Colon (tissue), 2 donors: ENCODE measurements around the gene R3HDM2.

Experiments
- FAIRE-seq: peaks from 2 replicates; lab custom pipeline; 2012; peaks lifted over from hg19 to GRCh38; lab: Jason Lieb, UNC
- donor health status: control.
- donor health status: control.

R3HDM2 gene

DNA sequence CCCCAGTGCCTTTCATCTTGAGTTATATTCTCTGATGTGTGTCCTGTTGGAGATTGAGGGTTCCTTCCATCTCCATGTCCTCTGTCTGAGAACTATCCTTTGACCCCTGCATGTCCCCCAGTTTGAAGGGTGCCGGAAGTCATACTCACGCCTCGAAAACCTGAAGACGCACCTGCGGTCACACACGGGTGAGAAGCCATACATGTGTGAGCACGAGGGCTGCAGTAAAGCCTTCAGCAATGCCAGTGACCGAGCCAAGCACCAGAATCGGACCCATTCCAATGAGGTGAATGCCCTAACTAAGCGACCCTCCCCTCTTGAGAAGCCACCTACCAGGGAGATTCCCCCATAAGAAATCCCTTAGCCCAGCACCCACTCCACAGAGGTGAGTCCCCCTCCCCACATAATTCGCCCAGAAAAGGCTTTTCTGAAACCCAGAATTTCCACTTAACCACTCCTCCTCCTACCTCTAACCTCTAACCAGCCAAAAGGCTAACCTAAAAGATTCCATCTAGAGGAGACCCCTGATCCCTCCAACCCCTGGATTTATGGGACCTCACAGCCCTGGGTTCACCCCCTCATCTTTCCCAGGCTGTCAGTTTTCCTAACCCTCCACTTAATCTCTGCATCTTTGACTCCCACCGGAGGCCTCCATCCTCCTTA lies 36.5 kb upstream of the R3HDM2 start:
- no peak for FAIRE-seq

DNA sequence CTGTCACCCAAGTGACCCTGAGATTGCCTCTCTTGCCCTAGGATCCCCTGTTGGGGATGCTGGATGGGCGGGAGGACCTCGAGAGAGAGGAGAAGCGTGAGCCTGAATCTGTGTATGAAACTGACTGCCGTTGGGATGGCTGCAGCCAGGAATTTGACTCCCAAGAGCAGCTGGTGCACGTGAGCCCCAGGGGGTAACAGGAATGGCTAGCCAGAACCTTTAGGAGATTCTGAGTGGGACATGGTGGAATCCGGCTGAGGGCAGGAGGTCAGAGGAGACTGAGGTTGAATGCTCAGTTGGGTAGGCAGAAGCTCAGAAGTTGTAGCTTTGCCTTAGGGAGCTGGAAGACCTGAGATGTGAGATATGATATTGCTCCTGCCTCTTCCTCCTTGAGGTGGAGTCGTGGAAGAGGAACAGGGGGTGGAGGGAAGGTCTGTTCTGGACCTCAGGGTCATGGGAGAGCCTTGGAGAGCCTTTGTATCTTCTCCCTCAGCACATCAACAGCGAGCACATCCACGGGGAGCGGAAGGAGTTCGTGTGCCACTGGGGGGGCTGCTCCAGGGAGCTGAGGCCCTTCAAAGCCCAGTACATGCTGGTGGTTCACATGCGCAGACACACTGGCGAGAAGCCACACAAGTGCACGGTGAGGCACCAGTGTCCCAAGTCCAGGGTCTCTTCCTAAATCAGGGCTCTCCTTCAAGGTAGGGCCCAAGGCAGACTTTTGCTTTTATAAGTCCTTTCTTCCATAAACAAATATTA lies 35.1 kb upstream of the R3HDM2 start:
- no peak for FAIRE-seq

DNA sequence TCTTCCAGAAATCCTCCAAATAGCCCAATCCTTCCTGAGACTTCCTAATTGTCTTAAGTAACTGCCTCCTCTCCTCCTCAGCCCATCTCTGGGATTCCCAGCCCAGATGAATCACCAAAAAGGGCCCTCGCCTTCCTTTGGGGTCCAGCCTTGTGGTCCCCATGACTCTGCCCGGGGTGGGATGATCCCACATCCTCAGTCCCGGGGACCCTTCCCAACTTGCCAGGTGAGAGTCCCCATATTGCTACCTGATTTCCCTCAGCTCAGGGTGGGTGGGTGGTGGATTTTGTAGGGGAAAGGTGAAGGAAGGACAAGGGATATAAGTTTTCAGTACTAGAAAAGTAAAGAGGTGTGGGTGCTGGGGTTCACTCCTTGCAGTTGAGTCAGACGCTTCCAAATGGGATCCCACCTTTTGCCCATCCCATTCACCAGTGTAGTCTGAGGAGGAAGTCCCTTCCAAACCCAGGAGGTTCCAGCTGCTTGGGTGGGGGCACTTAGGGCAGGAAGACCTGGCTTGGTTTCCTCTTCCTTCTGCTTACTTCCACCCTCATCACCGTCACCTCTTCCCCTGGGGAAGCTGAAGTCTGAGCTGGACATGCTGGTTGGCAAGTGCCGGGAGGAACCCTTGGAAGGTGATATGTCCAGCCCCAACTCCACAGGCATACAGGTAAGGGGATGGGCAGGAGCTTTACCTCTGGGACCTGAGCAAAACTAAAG lies 34.3 kb upstream of the R3HDM2 start:
- no peak for FAIRE-seq

DNA sequence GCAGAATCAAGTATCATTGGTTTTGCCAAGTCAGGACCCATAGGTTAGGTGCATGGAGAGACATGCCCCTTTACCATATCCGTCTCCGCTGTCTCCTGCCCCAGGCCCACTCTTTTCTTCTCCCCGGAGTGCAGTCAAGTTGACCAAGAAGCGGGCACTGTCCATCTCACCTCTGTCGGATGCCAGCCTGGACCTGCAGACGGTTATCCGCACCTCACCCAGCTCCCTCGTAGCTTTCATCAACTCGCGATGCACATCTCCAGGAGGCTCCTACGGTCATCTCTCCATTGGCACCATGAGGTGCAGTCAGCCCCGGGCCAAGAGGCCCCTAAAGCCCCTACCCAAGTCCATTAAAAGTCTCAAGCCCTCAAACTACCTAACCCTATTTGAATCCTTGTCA lies 33.7 kb upstream of the R3HDM2 start:
- FAIRE-seq = no peak

DNA sequence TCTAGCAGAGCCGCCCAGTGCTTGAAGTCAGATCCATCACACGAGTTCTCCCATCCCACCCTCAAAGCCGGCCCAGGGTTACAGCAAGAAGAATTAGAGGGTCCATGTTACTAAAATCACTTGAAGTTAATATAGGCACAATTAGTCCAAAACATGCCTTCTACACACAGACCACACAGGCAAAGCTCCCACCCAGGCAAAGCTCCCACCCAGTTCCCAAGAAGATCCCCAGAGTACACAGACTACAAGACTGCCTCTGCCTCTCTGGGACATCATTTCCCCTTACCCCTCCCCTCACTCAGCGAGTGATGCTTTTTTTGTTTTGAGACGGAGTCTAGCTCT lies 32.0 kb upstream of the R3HDM2 start:
- FAIRE-seq = no peak

DNA sequence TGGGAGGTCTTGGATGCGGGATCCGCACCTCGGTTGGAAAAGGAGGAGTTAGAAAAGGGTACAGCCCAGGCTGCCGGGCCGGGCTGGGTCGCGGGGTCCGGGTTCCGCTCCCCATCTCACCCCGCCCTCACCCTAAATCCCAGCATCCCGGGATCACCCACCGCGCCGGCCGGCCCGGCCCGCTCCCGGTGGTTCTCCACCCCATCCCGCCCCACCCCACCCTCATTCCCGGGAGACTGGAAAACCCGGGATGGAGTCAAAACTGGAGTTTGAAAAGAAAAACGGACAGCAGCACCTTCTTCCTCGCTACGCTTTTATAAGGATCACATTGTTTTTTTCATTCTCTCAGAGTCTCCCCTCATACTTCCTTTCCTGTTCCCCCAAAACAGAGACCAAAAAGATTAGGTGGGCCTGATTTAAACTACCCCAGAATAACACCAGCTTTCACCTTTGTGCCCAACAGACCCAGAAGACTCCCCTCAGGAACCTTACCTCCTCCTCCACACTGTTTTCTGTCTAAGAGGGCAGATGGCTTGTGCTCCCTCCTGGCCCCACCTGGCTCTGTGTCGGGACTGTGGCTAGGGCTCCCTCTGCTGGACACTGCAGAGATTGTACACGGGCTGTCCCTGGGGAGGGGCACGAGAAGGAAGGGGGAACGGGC lies 31.5 kb upstream of the R3HDM2 start:
- no peak for FAIRE-seq

DNA sequence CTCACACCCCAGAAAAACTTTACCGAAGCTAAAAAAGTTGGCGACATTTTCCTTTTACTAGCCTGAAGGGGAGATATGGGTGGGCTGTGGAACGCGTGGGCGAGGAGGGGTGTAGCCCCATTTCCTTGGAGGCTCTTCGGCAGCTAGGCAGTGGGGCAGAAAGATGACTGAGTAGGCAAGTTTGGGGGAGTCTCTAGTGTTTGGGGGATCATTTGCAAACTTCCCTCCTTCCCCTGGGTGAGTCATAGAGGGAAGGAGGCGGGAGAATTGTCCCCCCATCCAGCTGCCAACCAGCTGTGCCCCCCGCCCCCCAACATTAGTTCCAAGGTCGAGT lies 31.0 kb upstream of the R3HDM2 start:
- no peak for FAIRE-seq

DNA sequence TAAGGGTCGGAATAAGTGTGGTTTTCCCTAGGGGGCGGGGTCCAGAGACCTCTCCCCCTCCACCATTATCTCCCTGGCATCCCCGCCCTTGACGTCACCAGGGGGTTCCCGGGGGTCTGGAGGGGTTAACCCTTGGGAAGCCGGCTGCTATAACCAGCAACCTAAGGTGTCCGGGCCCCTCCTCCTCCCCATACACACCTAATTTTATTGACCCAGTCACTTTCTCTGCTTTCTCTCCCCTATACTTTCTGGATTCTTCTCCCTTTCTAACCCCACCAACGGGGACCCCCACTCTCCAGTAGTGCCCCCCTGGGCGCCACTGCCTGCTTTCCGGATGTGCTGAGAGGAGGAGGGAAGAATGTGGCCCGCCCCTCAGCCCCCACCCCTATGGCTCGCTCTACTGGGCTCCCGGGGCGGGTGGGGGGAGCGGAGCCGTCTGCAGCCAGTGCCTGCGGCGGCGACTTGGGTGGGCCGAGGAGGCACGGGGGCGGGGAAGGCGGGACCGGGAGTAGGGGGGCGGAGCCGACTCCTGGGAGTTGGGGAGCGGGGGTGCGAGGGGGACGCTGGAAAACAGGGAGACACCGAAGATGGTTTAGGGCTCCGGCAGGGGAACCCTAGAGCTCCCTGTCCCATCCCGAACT lies 30.6 kb upstream of the R3HDM2 start:
- FAIRE-seq = no peak

DNA sequence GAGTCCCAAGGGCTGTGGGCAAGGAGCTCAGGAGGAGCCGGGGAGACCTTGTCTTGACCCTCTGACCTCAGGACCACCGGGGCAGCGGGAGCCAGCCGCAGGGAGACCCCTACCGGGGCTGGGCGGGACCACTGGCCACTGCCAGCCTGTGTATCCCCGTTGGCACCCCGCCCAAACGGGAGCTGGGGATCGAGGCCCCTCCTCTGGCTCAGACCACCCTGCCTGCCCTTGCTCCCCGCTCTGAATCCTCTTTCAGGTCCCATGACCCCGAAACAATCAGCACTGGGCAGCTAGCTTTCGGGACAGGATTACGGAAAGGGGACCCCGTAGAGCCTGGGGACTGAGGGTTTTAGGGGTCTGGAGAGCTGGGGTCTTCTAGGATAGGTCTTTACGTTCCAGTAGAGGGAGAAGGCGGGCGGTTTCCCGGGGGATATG lies 30.0 kb upstream of the R3HDM2 start:
- FAIRE-seq = no peak

DNA sequence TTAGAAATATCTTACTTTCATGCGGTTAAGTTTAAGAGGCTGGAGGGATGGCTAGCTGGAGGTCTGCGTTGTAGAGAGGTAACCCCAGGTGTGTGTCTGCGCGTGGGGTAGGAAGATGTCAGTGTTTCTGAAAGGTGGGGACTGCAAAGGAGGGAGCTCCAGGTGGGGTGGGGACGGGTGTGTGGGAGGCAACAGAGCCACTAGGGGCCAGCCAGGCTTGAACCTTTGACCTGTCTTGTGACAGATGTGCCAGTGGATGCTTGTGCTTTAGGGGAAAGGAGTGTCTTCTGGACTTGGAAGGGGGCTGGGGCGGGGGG lies 29.6 kb upstream of the R3HDM2 start:
- FAIRE-seq = no peak

DNA sequence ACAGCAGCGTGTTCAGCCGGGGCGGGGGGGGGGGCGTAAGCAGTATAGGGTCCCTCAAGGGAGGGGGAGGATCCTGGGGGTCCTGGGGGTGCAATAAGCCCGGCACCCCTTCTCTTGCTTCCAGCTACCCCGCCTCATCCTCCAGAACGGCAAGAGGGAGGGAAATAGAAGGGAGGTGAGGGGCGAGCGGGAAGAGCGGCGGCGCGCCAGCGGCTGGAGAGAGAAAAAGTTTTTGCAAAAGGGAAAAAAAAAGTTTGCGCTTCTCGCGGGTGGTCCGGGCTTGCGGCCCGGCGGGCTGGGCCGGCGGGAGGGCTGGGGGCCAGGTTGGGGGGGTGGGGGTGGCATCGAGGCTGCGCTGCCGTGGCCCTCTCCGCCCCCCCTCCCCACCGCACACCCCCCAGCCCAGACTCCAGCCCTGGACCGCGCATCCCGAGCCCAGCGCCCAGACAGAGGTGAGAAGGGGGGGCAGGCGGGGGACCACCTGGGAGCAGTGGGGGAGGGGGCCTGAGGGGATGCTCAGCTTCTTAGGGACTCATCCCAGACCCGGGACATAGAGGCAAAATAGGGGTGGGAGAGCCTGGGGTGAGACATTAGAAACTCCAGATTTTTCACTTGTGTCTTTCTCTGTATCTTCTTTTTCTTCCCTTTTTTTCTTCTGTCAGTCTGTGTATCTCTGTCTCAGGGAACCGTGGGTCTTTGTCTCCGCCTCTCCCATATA lies 29.1 kb upstream of the R3HDM2 start, which contains the start of gene GLI1:
TSS of gene GLI1 (plus strand) at position 36 of the 718 bp plus-strand sequence. CDS start 3,907 bp downstream, outside the sequence.
- no peak for FAIRE-seq

DNA sequence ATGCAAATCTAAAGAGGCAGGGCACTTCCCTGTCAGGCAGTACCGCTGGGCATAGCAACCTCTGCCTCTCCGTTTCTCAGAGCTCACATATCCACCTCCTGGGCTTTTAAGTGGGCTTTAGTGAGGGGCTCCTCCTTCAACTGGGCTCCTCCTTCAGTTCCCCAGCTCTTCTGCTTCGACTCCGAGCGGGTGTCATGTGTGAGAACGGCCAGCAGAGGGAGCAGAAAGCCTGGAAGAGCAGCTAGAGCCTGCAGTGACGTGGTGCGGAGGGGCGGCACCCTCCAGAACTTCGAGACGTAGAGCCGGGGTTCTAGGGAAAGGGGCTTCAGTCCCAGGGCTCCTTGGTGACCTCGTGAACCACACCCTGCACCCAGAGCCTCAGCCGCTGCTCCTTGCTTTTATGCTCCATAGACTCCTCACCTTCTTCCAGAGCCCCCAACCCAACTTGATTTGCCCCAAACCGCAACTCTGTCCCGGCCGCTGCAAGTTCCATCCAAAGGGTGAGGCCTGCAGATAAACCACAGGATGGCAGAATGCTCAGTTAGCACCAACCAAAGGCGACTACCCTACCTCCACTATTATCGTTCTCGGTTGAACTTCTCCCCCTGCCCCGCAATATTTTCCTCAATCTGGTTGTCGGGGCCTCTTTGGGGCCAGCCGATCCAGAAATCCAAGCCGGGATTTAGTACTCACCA lies 28.4 kb upstream of the R3HDM2 start:
- FAIRE-seq = no peak

DNA sequence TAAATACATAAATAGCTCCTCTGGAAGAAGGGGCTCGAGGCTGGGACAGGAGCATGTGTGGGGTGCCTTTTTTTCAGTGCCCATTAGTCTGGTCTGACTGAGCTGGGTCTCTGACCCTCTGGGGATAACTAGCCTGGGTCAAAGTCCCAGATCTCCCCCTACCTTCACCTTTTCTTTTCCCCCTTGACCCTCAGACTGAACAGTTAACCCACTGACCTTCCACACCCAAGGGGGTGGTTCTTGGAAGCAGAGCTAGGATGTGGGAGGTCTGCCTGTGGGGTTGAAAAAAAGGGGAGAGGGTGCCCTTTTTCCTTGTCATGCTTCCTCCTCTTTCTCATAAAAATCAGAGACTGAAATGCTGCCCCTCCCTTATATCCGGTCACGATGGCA lies 27.8 kb upstream of the R3HDM2 start:
- FAIRE-seq = no peak

DNA sequence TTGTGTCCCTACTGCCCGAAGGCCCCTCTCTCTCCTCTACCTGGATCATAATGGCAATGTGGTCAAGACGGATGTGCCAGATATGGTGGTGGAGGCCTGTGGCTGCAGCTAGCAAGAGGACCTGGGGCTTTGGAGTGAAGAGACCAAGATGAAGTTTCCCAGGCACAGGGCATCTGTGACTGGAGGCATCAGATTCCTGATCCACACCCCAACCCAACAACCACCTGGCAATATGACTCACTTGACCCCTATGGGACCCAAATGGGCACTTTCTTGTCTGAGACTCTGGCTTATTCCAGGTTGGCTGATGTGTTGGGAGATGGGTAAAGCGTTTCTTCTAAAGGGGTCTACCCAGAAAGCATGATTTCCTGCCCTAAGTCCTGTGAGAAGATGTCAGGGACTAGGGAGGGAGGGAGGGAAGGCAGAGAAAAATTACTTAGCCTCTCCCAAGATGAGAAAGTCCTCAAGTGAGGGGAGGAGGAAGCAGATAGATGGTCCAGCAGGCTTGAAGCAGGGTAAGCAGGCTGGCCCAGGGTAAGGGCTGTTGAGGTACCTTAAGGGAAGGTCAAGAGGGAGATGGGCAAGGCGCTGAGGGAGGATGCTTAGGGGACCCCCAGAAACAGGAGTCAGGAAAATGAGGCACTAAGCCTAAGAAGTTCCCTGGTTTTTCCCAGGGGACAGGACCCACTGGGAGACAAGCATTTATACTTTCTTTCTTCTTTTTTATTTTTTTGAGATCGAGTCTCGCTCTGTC lies 26.1 kb upstream of the R3HDM2 start:
- no peak for FAIRE-seq

DNA sequence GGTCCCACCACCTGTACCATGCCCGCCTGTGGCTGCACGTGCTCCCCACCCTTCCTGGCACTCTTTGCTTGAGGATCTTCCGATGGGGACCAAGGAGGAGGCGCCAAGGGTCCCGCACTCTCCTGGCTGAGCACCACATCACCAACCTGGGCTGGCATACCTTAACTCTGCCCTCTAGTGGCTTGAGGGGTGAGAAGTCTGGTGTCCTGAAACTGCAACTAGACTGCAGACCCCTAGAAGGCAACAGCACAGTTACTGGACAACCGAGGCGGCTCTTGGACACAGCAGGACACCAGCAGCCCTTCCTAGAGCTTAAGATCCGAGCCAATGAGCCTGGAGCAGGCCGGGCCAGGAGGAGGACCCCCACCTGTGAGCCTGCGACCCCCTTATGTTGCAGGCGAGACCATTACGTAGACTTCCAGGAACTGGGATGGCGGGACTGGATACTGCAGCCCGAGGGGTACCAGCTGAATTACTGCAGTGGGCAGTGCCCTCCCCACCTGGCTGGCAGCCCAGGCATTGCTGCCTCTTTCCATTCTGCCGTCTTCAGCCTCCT lies 25.4 kb upstream of the R3HDM2 start:
- FAIRE-seq = no peak

DNA sequence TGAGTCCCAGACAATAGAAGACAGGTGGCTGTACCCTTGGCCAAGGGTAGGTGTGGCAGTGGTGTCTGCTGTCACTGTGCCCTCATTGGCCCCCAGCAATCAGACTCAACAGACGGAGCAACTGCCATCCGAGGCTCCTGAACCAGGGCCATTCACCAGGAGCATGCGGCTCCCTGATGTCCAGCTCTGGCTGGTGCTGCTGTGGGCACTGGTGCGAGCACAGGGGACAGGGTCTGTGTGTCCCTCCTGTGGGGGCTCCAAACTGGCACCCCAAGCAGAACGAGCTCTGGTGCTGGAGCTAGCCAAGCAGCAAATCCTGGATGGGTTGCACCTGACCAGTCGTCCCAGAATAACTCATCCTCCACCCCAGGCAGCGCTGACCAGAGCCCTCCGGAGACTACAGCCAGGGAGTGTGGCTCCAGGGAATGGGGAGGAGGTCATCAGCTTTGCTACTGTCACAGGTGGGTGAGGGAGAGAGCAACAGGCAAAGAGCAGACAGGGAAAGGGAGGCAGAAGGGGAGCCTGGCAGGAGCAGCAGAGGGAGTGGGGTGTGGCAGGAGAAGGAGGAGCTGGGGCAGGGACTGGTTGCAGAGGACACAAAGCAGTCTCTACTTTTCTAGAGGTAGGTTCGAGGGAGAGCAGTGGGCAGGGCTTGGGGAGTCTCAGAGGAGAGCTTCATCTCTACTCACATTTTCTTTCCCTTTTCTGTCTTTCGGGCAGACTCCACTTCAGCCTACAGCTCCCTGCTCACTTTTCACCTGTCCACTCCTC lies 24.7 kb upstream of the R3HDM2 start:
- no peak for FAIRE-seq

DNA sequence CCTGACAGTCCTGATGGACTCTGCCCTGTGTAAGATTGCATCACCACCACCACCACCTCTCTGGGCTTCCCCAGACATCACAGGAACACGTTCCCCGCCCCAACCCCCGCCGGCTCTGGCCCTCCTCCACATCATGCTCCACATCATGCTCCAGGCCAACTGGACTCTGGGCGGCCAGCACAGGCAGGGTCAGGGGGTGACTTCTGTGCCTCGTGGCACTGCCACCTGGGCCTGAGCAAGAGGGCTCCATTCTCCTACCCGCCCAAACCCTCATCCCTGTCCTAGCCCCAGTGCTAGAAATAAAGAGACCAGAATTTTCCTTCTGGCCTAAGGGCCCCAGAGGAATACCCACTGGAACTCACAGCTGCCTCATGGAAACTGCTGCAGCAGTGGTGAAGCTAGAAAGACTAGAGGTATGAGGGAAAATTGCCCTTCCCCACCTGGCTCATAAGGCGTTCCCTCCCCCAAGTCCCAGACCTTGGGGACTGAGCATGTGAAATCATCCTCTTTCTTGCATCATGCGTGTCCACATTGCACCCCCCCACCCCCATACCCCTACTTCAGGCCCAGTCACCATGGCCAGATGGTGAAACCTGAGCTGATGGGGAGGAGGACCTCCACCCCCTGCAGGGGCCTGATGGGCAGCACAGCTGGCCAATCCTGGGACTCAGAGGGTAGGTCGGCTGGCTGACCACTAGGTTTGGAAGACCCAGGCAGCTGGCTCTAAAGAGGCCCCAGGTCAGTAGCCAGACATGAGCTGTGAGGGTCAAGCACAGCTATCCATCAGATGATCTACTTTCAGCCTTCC lies 23.9 kb upstream of the R3HDM2 start, which contains the start of gene INHBE:
TSS of gene INHBE (plus strand) at position 742 of the 808 bp plus-strand sequence. CDS start 230 bp downstream, outside the sequence.
- no peak for FAIRE-seq

DNA sequence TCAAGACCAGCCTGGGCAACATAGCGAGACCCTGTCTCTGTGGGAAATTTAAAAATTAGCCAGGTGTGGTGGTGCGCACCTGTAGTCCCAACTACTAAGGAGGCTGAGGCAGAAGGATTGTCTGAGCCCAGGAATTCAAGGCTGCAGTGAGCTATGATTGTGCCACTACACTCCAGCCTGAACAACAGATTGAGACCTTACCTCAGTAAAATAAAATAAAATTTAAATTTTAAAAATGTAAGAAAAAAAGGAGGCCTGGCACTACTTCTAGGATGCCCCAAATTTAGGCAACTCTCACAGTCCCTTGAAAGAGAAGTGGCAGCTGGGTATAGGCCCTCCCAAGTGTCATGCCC lies 23.3 kb upstream of the R3HDM2 start:
- FAIRE-seq = no peak
